ENCODE data around the gene ZNF562.

DNA sequence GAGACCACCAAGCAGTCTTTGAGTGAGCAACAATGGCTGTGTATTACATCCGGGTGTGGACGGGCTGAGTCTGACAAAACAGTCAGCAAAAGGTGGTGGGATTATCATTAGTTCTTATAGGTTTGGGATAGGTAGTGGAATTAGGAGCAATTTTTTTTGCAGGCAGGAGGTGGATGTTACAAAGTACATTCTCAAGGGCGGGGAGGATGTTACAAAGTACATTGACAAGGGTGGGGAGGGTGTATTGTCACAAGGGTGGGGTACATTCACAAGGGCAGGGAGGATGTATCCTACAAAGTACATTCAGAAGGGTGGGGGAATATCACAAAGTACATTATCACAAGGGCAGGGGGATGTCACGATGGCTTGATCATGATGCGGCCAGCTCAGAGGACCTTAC is 38.9 kb downstream of the ZNF562 start:
- TF ChIP-seq POLR2A (IDR thresholded peaks at IDR 0.05; ENCODE audit: low read depth, low read length) (no peak), CTCF (conservative IDR thresholded peaks at IDR 0.05; ENCODE audit: low read depth, low read length) (no peak), MXI1 (IDR thresholded peaks at IDR 0.05; ENCODE audit: borderline replicate concordance, low read depth, low read length) (no peak), BHLHE40 (IDR thresholded peaks at IDR 0.05; ENCODE audit: low read depth, low read length) (no peak), USF2 (IDR thresholded peaks at IDR 0.05; ENCODE audit: low read depth, low read length) (no peak), RAD21 (IDR thresholded peaks at IDR 0.05; ENCODE audit: low read length) (no peak), CEBPB (IDR thresholded peaks at IDR 0.05; ENCODE audit: low read depth, low read length) (no peak), SMC3 (IDR thresholded peaks at IDR 0.05; ENCODE audit: low read depth, low read length) (no peak)
